ENCODE data around the gene GLIS1. TPM values are rescaled to one million over a fixed set of nuclear protein-coding genes. Genes with fewer than 3 reads are reported as not detected.

GLIS1 gene
- polyA plus RNA-seq, 1 donor from 2014 or later = not detected

GRCh38 chr1:53506355-53507050 is 232.5 kb downstream of the GLIS1 start:
- no peak overlapping the region for H3K4me2 ChIP-seq (ENCODE audit: low read length)
- H3K79me2 ChIP-seq (replicated peaks; ENCODE audit: insufficient read depth, low read length) = no peaks in the 10 kb centered on the region
- no peaks in the 10 kb centered on the region for H4K20me1 ChIP-seq (ENCODE audit: insufficient read depth)
- H3K36me3 ChIP-seq (ENCODE audit: insufficient read depth, low read length) = no peaks in the 10 kb centered on the region
- no peaks in the 10 kb centered on the region for H3K9me2 ChIP-seq (ENCODE audit: insufficient read depth, low read length)
- H2AFZ ChIP-seq (ENCODE audit: low read depth, low read length) = no peak overlapping the region
- no peak overlapping the region for H3K4me3 ChIP-seq (ENCODE audit: low read length)
- TF ChIP-seq SMC3 (conservative IDR thresholded peaks at IDR 0.05; ENCODE audit: poor library complexity) (no peak), POLR2AphosphoS5 (IDR thresholded peaks at IDR 0.05) (no peak), EZH2 (IDR thresholded peaks at IDR 0.05; ENCODE audit: borderline replicate concordance, insufficient read depth, low read length, poor library complexity, severe bottlenecking) (no peak), REST (IDR thresholded peaks at IDR 0.05; ENCODE audit: borderline replicate concordance) (no peak), RAD21 (conservative IDR thresholded peaks at IDR 0.05) (no peak), EP300 (conservative IDR thresholded peaks at IDR 0.05; ENCODE audit: poor library complexity, severe bottlenecking) (no peak), MXI1 (conservative IDR thresholded peaks at IDR 0.05; ENCODE audit: poor library complexity, severe bottlenecking) (no peak), CTCF (IDR thresholded peaks at IDR 0.05; ENCODE audit: poor library complexity, severe bottlenecking) (no peak), TAF1 (IDR thresholded peaks at IDR 0.05; ENCODE audit: low read depth) (no peak)
- H3K27me3 ChIP-seq (ENCODE audit: insufficient read depth, low read depth, low read length) = no peaks in the 10 kb centered on the region
- no peaks in the 10 kb centered on the region for H3K9me3 ChIP-seq (ENCODE audit: low read length)
- no peaks in the 10 kb centered on the region for H3F3A ChIP-seq (ENCODE audit: insufficient read depth, low read length, poor library complexity, severe bottlenecking)
- H3K27ac ChIP-seq (ENCODE audit: low read length) = no peak overlapping the region
- no peak overlapping the region for H3K9ac ChIP-seq (ENCODE audit: low read length)

GRCh38 chr1:53505891-53506290 is 233.1 kb downstream of the GLIS1 start:
- H3K9me3 ChIP-seq (ENCODE audit: low read length) = no peaks in the 10 kb centered on the region
- no peak overlapping the region for H3K27ac ChIP-seq (ENCODE audit: low read length)
- no peaks in the 10 kb centered on the region for H4K20me1 ChIP-seq (ENCODE audit: insufficient read depth)
- H3K9me2 ChIP-seq (ENCODE audit: insufficient read depth, low read length) = no peaks in the 10 kb centered on the region
- H3K9ac ChIP-seq (ENCODE audit: low read length) = no peak overlapping the region
- no peaks in the 10 kb centered on the region for H3F3A ChIP-seq (ENCODE audit: insufficient read depth, low read length, poor library complexity, severe bottlenecking)
- H3K79me2 ChIP-seq (replicated peaks; ENCODE audit: insufficient read depth, low read length) = no peaks in the 10 kb centered on the region
- TF ChIP-seq EP300 (conservative IDR thresholded peaks at IDR 0.05; ENCODE audit: poor library complexity, severe bottlenecking) (no peak), MXI1 (conservative IDR thresholded peaks at IDR 0.05; ENCODE audit: poor library complexity, severe bottlenecking) (no peak), EZH2 (IDR thresholded peaks at IDR 0.05; ENCODE audit: borderline replicate concordance, insufficient read depth, low read length, poor library complexity, severe bottlenecking) (no peak), REST (IDR thresholded peaks at IDR 0.05; ENCODE audit: borderline replicate concordance) (no peak), TAF1 (IDR thresholded peaks at IDR 0.05; ENCODE audit: low read depth) (no peak), SMC3 (conservative IDR thresholded peaks at IDR 0.05; ENCODE audit: poor library complexity) (no peak), POLR2AphosphoS5 (IDR thresholded peaks at IDR 0.05) (no peak), CTCF (IDR thresholded peaks at IDR 0.05; ENCODE audit: poor library complexity, severe bottlenecking) (no peak), RAD21 (conservative IDR thresholded peaks at IDR 0.05) (no peak)
- no peaks in the 10 kb centered on the region for H3K27me3 ChIP-seq (ENCODE audit: insufficient read depth, low read depth, low read length)
- no peak overlapping the region for H3K4me2 ChIP-seq (ENCODE audit: low read length)
- H2AFZ ChIP-seq (ENCODE audit: low read depth, low read length) = no peak overlapping the region
- no peaks in the 10 kb centered on the region for H3K36me3 ChIP-seq (ENCODE audit: insufficient read depth, low read length)
- no peak overlapping the region for H3K4me3 ChIP-seq (ENCODE audit: low read length)

Measured in neural cell (in vitro differentiated cells).